ENCODE data around the gene ROR2.

ROR2 gene

DNA sequence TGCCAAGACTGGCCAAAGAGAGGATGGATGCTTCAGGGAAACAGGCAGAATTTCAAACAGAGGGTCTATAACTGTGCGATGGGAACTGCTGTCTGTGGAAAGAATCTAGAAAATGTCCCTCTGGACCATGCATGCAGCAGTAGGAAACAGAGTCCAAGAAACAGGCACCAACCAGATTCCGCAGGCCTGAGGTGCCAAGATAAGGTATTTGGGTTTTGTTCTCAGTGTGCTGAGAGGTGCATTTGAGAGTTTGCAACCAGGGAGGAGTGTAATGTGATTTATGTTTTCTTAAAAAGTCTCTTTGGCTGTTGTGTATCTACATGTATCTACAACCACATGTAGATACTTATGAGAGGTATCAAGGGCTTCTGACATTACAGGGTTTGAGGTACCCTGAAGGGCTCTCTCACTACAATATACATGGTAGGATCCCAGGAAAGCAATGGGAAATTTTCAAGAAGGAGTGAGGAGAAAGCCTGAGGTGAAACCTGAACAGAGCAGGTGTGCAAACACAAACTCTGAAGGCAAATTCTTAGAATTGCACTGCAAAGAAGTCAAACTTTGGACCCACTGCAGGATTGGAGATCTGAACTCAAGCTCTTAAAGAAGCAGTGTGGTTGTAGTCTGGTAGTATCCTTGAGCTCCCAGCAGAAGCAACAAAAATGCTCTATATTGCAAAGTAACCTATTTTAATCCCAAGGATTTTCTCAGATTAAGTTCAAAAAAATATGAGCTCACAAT, 343.6 kb downstream of the ROR2 start:
- Mint-ChIP-seq H3K27me3 (peaks cover 57% of the 10 kb centered on the region), H3K9me3 (no peaks in the 10 kb centered on the region), H3K4me1 (ENCODE audit: low read depth) (no peaks in the 10 kb centered on the region)

DNA sequence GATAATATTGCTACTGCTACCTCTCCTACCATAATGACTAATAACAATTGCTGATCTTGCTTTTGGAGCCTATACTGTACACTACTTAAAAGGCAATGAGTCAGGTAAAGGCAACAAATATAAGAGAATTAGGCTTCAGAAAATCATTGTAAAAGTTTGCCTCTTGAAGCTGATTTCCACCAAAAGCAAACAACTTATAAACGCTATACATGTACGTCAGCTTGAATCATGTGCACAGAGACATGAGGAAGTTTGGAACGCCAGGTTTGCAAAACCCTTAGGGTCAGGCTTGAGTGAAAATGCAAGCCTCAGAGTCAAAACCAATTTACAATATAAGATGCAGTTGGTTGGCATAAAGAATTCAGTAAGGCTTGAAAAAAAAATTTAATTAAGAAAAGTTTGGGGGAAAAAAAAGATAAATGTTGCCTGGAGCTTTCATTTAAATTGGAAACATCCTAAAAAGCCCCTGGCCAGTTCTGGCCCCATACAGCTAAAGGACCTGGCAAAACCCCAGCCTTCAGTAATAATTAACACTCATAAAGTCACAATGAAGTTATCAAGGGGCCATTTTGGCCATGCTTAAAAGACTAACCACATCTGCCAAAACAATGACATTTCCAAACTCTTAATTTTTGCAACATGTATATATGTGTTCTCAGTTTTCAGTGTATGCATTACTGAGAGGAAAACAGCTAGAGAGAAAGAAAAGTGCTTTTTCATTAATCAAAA, 345.4 kb downstream of the ROR2 start:
- DNase-seq, result no peak

More for the DNA sequence above, 343.6 kb downstream of the ROR2 start:
- Mint-ChIP-seq H3K36me3 (ENCODE audit: low read depth) (no peaks in the 10 kb centered on the region), H3K27ac (no peak overlapping the region), H3K4me3 (no peak overlapping the region)
- no peak for DNase-seq

DNA sequence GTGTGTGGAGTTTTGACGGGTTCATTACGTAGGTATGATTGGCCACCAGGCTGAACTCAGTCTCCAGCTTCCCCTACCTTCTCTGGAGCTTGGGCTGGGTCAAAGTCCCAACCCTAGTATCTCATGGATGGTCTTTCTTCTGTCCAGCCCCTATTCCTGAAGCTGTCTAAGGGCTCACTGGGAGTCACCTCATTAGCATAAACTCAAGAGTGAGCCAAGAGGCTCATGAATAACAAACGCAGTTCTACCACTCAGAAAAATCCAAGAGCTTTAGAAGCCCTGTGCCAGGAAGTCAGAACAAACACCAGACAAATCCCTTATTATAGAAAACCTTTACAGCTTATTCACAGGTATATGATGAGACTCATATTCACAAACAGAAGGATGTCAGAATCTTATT, 346.1 kb downstream of the ROR2 start:
- Mint-ChIP-seq H3K9me3 (no peaks in the 10 kb centered on the region), H3K36me3 (ENCODE audit: low read depth) (no peaks in the 10 kb centered on the region), H3K4me3 (no peak overlapping the region), H3K27me3 (peaks cover 64% of the 10 kb centered on the region), H3K4me1 (ENCODE audit: low read depth) (no peaks in the 10 kb centered on the region), H3K27ac (no peak overlapping the region)
- no peak for DNase-seq

More for the DNA sequence above, 345.4 kb downstream of the ROR2 start:
- Mint-ChIP-seq H3K9me3 (no peaks in the 10 kb centered on the region), H3K4me1 (ENCODE audit: low read depth) (no peaks in the 10 kb centered on the region), H3K36me3 (ENCODE audit: low read depth) (no peaks in the 10 kb centered on the region), H3K27me3 (peaks cover 64% of the 10 kb centered on the region), H3K4me3 (no peak overlapping the region), H3K27ac (no peak overlapping the region)

DNA sequence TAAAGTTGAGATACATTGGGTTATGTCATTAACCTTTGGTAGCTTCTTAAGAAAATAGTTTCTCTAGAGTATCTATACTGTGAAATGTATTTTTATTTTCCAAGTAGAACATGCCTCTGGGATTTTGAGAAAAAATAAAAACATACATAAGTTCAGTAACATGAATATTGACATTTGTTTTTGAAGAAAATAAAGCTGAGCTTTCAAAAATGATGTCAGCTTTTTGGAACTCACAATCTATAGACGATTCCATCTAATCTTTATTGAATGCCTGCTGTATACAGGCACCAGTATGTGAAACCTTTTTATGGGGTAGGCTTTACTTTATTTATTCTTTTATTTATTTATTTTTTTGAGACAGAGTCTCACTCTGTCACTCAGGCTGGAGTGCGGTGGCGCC, 350.5 kb downstream of the ROR2 start:
- H3K4me3 Mint-ChIP-seq, result no peak overlapping the region
- no peak for DNase-seq
- no peaks in the 10 kb centered on the region for H3K4me1 Mint-ChIP-seq (ENCODE audit: low read depth)
- H3K27me3 Mint-ChIP-seq, result peaks cover 45% of the 10 kb centered on the region
- no peaks in the 10 kb centered on the region for H3K36me3 Mint-ChIP-seq (ENCODE audit: low read depth)
- no peak overlapping the region for H3K27ac Mint-ChIP-seq
- H3K9me3 Mint-ChIP-seq, result no peaks in the 10 kb centered on the region

DNA sequence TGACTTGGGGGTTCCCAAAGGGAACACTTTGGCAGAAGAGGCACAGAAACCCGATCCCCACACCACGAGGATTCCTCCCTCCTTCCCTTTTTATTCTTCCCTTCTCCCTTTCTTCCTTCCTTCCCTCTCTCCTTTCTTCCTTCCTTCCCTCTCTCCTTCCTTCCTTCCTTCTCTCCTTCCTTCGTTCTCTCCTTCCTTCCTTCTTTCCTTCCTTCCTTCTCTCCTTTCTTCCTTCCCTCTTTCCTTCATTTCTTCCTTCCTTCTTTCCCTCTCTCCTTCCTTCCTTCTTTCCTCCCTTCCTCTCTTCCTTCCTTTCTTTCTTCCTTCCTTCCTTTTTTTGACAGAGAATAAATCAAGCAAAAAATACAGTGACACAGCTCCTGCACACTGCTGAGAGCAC, 358.4 kb downstream of the ROR2 start:
- Mint-ChIP-seq H3K36me3 (ENCODE audit: low read depth) (no peaks in the 10 kb centered on the region), H3K27ac (no peak overlapping the region)
- DNase-seq, result no peak

DNA sequence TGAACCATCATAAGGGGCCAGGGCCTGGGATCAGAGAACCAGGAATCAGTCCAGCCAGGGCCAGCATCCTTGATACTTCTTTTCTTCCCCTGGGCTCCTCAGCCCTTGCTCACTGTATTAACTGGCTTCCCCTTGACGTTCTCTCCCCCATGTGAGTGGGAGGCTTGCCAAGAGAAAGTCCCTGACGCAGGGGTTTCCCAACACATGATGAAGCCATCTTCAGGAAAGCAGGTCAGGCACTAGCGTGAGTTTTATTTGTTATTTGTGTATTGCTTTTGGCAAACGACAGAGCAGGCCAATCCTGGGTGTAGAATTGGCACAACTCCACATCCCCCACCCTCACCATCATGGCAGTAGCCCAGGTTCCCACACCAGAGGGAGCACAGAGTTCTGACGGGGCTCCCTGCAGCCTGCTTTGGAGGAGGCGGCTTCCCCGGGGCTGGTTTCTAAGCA, 360.9 kb downstream of the ROR2 start:
- no peaks in the 10 kb centered on the region for H3K36me3 Mint-ChIP-seq (ENCODE audit: low read depth)

More for the DNA sequence above, 358.4 kb downstream of the ROR2 start:
- H3K4me3 Mint-ChIP-seq, result no peak overlapping the region
- no peaks in the 10 kb centered on the region for H3K9me3 Mint-ChIP-seq
- H3K27me3 Mint-ChIP-seq, result peaks cover 2% of the 10 kb centered on the region
- no peaks in the 10 kb centered on the region for H3K4me1 Mint-ChIP-seq (ENCODE audit: low read depth)

DNA sequence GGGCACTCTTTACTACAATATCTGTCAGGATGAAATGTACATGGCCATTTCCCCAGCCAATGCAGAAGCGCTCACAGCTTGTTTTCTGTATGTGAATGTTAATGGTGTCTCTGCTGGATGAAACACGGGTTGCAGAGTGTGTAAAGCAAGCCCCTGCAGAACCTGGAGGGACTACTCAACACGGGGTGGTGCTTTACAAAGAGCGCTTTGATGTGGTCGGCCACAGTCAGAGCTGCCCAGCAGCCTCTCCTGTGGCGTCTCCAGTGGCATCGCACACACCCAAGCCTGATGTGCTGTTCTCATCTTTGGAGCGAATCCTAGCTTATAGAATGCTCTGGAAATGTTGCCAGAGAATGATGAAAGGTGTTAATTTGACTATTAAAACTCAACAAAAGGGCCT, 363.7 kb downstream of the ROR2 start:
- Mint-ChIP-seq H3K4me3 (no peak overlapping the region), H3K27ac (no peak overlapping the region), H3K36me3 (ENCODE audit: low read depth) (no peaks in the 10 kb centered on the region)

More for the DNA sequence above, 360.9 kb downstream of the ROR2 start:
- H3K9me3 Mint-ChIP-seq, result no peaks in the 10 kb centered on the region
- H3K4me1 Mint-ChIP-seq (ENCODE audit: low read depth), result no peaks in the 10 kb centered on the region
- H3K27ac Mint-ChIP-seq, result no peak overlapping the region
- no peak for DNase-seq
- H3K4me3 Mint-ChIP-seq, result no peak overlapping the region
- peaks cover 9% of the 10 kb centered on the region for H3K27me3 Mint-ChIP-seq

DNA sequence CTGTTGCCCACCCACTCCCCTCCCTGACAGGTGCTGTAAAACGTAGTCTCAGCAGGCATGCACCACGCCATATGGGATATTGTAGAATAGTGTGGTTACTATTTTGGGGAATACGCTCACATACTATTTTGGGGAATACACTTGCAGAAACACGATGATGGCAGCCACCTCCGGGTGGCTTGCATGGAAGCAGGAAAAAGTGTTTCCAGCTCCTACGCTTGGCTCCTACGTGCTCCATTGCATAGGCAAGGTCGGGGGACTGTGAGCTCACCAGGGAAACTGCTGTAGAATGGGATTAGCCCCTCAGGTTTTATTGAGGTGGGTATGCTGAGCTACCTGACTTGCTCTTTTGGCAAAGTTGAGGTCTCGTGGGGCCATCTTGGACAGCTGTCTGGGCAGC, 366.1 kb downstream of the ROR2 start:
- H3K4me3 Mint-ChIP-seq, result no peak overlapping the region
- no peak overlapping the region for H3K27ac Mint-ChIP-seq
- no peaks in the 10 kb centered on the region for H3K4me1 Mint-ChIP-seq (ENCODE audit: low read depth)
- H3K27me3 Mint-ChIP-seq, result peaks cover 27% of the 10 kb centered on the region
- no peak for DNase-seq
- H3K36me3 Mint-ChIP-seq (ENCODE audit: low read depth), result no peaks in the 10 kb centered on the region
- no peaks in the 10 kb centered on the region for H3K9me3 Mint-ChIP-seq

More for the DNA sequence above, 363.7 kb downstream of the ROR2 start:
- DNase-seq, result no peak
- no peaks in the 10 kb centered on the region for H3K9me3 Mint-ChIP-seq
- no peaks in the 10 kb centered on the region for H3K4me1 Mint-ChIP-seq (ENCODE audit: low read depth)
- H3K27me3 Mint-ChIP-seq, result peaks cover 22% of the 10 kb centered on the region

DNA sequence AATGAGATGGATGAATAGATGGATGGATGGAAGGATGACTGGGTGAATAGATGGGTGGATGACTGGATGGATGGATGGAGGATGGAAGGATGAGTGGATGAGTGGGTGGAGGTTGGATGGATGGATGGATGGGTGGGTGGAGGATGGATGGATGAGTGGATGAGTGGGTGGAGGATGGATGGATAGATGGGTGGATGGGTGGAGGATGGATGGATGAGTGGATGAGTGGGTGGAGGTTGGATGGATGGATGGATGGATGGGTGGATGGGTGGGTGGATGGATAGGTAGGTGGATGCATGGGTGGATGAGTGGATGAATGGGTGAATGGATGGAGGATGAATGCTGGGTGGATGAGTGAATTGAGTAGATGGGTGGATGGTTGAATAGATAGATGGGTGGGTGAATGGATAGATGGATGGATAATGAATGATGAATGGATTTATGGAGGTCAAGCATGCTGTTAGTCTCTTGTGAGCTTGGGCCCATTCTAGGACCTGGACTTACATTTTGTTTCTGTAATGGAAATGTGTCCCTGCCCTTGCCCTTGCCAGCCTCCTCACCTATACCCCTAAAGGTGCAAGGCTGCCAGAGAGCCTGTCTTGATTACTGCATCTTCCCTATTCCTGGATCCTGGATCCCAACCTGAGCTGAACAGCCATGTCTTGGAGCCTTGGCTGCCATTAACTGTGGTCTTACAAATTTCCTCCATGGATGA, 366.7 kb downstream of the ROR2 start:
- DNase-seq, result no peak
- H3K27me3 Mint-ChIP-seq, result peaks cover 27% of the 10 kb centered on the region
- no peaks in the 10 kb centered on the region for H3K9me3 Mint-ChIP-seq
- no peaks in the 10 kb centered on the region for H3K36me3 Mint-ChIP-seq (ENCODE audit: low read depth)
- no peak overlapping the region for H3K27ac Mint-ChIP-seq
- no peak overlapping the region for H3K4me3 Mint-ChIP-seq
- no peaks in the 10 kb centered on the region for H3K4me1 Mint-ChIP-seq (ENCODE audit: low read depth)

DNA sequence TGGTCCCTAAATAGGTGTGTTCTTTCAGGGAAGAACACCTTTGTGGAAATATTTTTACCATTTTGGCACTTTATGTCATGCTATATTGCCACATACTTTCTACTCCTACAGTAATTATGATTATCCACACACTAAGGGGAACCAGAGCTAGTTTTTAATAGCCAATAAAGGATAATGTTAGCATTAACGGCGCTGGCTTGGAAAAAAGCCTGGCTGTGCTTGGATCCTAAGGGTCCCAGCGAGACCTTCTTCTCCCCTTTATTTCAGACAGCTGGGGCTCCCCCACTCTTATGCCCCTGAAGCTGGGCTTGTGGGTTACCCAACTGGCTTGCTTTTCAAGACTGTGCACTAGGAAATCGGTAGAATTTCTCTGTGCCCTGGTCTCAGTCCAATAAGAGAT, 367.8 kb downstream of the ROR2 start:
- Mint-ChIP-seq H3K27ac (no peak overlapping the region), H3K9me3 (no peaks in the 10 kb centered on the region), H3K36me3 (ENCODE audit: low read depth) (no peaks in the 10 kb centered on the region), H3K27me3 (peaks cover 29% of the 10 kb centered on the region), H3K4me3 (no peak overlapping the region), H3K4me1 (ENCODE audit: low read depth) (no peaks in the 10 kb centered on the region)
- no peak for DNase-seq

DNA sequence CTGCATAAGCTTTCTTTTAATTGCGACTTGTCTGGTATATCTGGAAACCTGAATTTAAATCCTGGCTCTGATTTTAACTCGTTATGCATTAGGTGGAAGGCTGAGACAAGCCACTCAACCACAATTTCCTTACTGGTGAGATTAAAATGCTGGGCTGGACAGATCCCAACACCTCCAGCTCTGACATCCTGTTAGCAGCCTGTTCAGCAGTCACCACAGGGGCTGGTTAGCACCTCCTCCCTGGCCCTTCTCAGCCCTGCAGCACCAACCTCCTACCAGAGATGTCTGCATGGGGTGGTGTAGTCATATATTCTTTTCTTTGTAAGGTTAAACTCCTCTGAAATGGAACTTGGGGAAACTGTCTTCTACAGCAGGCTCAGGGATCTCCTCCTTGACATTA, 369.9 kb downstream of the ROR2 start:
- Mint-ChIP-seq H3K36me3 (ENCODE audit: low read depth) (no peaks in the 10 kb centered on the region), H3K4me1 (ENCODE audit: low read depth) (no peaks in the 10 kb centered on the region), H3K4me3 (no peak overlapping the region), H3K9me3 (no peaks in the 10 kb centered on the region), H3K27ac (no peak overlapping the region), H3K27me3 (peaks cover 23% of the 10 kb centered on the region)
- DNase-seq, result no peak

DNA sequence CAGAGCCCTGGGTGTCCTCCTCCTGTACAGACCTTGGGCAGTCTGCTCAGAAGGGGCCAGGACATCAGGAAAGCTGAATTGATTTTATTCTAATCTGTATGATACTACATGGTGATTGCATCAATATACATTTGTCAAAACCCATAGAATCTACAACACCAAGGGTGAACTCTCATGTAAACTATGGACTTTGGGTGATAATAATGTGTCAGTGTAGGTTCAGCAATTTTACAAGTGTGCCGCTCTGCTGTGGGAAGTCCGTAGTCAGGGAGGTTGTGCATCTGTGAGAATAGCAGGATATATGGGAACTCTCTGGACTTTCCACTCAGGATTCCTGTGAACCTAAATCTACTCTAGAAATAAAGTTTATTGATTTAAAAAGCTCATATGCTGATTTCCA, 371.1 kb downstream of the ROR2 start:
- Mint-ChIP-seq H3K9me3 (no peaks in the 10 kb centered on the region), H3K27me3 (peaks cover 21% of the 10 kb centered on the region), H3K27ac (no peak overlapping the region), H3K4me1 (ENCODE audit: low read depth) (no peaks in the 10 kb centered on the region), H3K36me3 (ENCODE audit: low read depth) (no peaks in the 10 kb centered on the region), H3K4me3 (no peak overlapping the region)
- no peak for DNase-seq

DNA sequence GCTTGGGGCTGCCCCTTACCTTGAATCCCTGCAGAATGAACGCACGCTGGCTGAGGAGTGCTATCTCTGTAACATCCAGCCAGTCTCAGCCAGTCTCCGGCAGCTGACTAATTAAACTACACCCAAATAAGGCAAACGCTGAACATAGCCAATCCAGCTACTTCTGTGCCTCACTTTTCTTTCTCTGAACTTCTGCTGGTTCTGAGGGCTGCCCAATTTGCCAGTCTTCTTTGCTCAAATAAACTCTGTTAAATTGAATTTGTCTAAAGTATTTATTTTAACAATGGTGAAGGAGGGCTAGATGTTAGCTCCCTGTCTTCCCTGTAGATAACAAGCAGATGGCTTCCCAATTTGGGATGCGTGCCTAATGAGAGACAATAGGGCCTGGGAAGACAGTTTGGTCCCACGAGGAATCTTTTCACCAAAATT, 372.4 kb downstream of the ROR2 start:
- H3K36me3 Mint-ChIP-seq (ENCODE audit: low read depth), result no peaks in the 10 kb centered on the region
- no peaks in the 10 kb centered on the region for H3K9me3 Mint-ChIP-seq
- DNase-seq, result no peak
- H3K27ac Mint-ChIP-seq, result no peak overlapping the region
- H3K4me1 Mint-ChIP-seq (ENCODE audit: low read depth), result no peaks in the 10 kb centered on the region
- no peak overlapping the region for H3K4me3 Mint-ChIP-seq
- peaks cover 11% of the 10 kb centered on the region for H3K27me3 Mint-ChIP-seq

DNA sequence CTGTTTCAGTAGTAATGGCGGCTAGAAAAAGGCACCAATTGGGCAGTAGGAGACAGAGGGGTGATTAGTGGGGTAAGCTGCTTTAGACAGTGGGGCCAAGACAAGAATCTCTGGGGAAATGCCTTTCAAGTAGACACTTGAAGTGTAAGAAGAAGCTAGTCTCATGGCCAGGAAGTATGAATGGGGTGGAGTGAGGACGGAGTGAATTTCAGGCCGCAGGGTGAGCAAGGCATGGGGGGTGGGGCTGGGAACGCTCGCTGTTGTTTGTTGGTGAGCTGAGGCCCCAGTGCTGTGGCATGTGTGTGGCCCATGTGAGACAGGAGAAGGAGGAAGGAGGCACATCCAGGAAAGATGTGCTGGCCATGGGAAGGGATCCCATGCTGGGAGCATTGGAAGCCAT, 377.2 kb downstream of the ROR2 start:
- Mint-ChIP-seq H3K27me3 (peaks cover 23% of the 10 kb centered on the region), H3K27ac (no peak overlapping the region), H3K4me1 (ENCODE audit: low read depth) (no peaks in the 10 kb centered on the region), H3K4me3 (no peak overlapping the region), H3K9me3 (no peaks in the 10 kb centered on the region), H3K36me3 (ENCODE audit: low read depth) (no peaks in the 10 kb centered on the region)
- DNase-seq, result no peak

DNA sequence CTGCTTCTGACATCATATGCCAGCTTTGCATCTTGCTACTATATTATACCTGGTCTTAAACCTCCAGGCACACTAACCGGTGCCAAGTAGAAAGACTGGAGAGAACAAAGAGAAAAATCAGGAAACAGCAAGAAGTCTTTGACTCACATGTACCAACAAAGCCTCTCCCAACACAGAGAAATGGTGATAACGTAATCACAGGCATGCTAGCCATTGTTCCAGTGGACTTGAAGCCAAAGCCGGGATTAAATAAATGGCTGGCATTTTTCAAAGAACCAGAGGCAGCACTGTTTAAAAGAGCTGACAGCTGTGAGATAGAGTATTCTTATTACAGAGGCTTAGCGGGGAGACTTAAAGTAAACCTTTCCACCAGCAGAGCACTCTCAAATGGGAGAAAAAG, 378.0 kb downstream of the ROR2 start:
- Mint-ChIP-seq H3K4me1 (ENCODE audit: low read depth) (no peaks in the 10 kb centered on the region), H3K9me3 (no peaks in the 10 kb centered on the region), H3K4me3 (no peak overlapping the region), H3K27ac (no peak overlapping the region), H3K27me3 (peaks cover 23% of the 10 kb centered on the region), H3K36me3 (ENCODE audit: low read depth) (no peaks in the 10 kb centered on the region)
- no peak for DNase-seq
